Erythroblast (primary cell): Measurements from ENCODE around the gene TCF7.

ENCODE experiments used
- DNase-seq, 2 experiments: peaks; one replicate each; lab custom pipeline; 2025; lab: John Stamatoyannopoulos, UW
- GATA1 ChIP-seq: IDR thresholded peaks from 2 replicates; pipeline ENCODE4 v1.6.1; 2011; ENCODE audit warnings: low read depth, mild to moderate bottlenecking, control low read depth, low read length, moderate library complexity
- POLR2A ChIP-seq: IDR thresholded peaks from 2 replicates; pipeline ENCODE4 v1.6.1; 2011; ENCODE audit warnings: mild to moderate bottlenecking, low read length

TCF7 gene

GRCh38 chr5:134174841-134175839 is 60.7 kb downstream of the TCF7 start:
- DNase-seq, result peak; percentile 62 to 73
- TF ChIP-seq GATA1 (no peak), POLR2A (no peak)

DNA sequence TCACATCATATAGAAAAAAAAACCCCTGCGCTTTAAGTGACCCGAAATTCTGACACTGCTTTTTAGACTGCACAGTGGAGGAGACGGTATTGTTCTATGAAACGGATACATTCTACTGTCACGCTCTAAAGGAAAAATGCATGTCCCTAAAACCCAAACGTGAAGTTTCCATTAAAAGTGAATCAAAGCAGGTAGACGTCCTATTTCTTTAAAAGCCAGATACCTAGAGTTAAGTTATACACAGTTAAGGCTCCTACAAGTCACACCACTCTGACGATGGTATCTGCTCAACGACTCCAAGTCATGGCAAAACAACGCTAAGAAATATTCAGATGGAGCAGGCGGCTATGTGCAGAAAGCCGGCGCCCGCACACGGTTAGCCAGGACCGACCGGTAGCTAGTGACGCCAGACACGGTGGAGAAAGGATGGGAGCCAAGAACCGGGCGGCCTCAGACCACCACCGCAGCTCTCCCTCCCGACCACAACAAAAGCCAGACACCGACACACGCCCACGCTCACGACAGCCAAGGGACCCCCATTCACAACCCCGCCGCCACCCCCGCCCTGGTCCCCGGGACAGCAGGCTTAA is 61.5 kb downstream of the TCF7 start:
- DNase-seq, result peak; percentile 74 to 83

GRCh38 chr5:134176511-134177368 is 62.3 kb downstream of the TCF7 start, which contains the start of gene SKP1:
Gene SKP1, minus strand, starts transcription at chr5:134176950. Its CDS starts 2,928 bp downstream, at chr5:134174022.
- peak; percentile 98 for TF ChIP-seq POLR2A
- TF ChIP-seq GATA1, result no peak
- DNase-seq, result peak; percentile 92 to 95

More for the DNA sequence above, 61.5 kb downstream of the TCF7 start:
- TF ChIP-seq POLR2A, result no peak
- TF ChIP-seq GATA1, result no peak

DNA sequence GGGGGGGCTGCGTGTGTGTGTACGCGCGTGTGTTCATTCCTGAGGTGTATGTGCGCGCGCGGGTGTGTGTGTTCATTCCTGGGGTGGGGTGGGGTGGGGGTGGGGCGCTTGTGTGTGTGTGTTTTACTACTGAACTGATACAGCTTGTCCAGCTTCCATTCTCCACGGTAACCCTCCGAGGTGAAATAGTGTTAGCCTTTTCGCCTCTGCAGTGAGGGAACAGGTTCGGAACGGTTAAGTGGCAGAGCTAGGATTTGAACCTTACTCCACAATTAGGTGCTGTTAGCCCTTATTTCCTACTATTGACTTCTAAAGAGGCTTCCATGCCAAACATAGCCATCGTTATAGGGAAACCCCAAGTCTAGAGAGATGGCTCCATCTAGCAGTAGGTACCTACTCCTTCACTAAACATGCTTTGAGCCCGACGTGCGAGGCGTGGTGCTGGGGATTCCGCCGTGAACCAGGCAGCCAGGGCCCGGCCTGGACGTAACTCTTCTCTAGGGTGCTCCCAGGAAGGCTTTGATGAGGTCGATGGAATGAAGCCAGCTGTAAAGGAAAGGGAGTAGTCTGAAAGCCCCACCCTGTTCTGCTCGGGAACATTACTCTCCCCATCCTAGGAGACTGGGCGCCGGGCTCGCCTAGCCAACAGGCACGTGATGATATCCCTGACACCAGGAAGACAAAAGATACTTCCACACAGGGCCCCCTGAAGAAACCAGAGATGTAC is 63.1 kb downstream of the TCF7 start:
- DNase-seq, result peak; percentile 56 to 89
- TF ChIP-seq POLR2A (no peak), GATA1 (no peak)

DNA sequence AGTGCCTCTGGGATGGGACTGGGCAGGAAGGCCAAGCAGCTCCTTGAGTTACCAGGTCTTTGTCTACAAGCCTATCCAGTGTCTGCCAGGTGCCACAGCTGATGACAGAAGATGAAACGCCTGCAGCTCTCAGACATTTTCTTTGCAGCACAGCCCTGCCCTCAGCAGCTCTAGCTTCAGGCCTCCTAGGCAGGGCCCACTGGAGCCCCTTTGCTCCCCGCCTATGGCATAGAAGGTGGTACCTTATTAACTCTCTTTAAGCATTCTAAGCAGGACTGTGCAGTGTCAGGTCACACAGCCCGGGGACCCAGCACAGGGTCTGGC is 63.6 kb downstream of the TCF7 start:
- peak; percentile 31 to 56 for DNase-seq
- TF ChIP-seq POLR2A (no peak), GATA1 (no peak)

DNA sequence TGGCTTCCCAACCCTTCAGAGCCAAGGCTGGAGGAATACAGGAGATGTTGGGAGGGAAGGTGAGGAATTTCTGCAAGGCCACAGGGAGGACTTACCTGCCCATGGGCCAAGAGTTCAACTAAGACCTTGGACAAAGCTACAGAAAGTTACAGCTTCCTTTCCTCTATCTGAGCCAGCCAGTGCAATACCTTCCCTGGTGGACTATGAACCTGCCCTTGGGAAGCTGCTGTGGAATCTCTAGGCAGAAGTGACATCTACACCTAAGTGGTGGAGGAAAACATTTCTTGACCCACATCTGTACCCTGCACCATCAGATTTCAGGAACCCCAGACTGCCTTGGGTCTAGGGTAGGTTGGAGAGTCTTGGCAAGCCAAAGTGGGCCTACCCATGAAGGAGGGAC is 69.0 kb downstream of the TCF7 start:
- DNase-seq, result no peak
- TF ChIP-seq POLR2A (no peak), GATA1 (no peak)

- peak; percentile 74 to 90 for DNase-seq
- no peak for TF ChIP-seq POLR2A
- TF ChIP-seq GATA1, result no peak
Measured at GRCh38 chr5:134184155-134185135, 70.0 kb downstream of the TCF7 start.

- no peak for DNase-seq
- TF ChIP-seq GATA1, result no peak
- no peak for TF ChIP-seq POLR2A
Measured at GRCh38 chr5:134188092-134188491, 73.6 kb downstream of the TCF7 start.

DNA sequence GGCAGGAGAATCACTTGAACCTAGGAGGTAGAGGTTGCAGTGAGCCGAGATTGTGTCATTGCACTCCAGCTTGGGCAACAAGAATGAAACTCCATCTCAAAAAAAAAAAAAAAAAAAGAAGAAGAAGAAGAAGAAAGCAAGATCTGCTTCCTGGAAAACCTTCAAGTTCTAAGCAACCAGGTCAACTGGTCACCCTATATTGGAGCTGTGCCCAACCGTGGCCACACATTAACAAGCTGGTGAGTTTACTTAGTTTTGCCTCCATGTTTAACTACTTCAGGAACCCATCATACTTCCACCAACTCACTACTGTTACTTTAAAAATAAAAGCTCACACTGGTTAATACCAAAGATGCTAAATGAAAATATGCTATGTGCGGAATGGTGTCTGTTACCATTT is 74.5 kb downstream of the TCF7 start:
- TF ChIP-seq GATA1 (no peak), POLR2A (no peak)
- no peak for DNase-seq

DNA sequence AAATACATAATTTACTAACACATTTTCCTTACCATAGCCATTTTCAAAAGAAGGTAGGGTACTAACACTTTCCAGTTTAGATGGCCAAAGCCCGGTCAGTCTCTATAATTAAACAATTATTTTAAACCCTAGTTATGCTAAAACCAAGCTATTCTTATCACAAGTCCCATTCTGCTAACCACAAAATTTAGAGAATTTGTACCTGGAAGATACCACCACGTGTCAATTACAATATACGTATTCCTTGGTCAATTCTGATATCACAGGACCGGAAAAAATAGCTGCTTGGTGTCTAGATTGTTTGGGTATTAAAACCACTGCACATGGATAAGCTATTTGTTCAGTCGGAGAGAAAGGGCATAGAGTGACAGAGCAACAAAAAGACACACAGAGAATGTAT is 81.2 kb downstream of the TCF7 start:
- no peak for TF ChIP-seq GATA1
- no peak for TF ChIP-seq POLR2A
- DNase-seq, result no peak
